OCI-LY7 (cell line): ENCODE results near the gene KRTAP5-6.

Experiments used
- EZH2phosphoT487 ChIP-seq: fragments of 200-600 bp; sonication (generic); IDR thresholded peaks from 2 replicates; pipeline ENCODE4 v1.6.1; 2018; ENCODE audit warnings: low read depth, borderline replicate concordance, mild to moderate bottlenecking, mixed run types, antibody characterized with exemption, low read length, moderate library complexity, mixed read lengths
- TF ChIP-seq, protein P1 (sequence below): fragments of 200-600 bp; sonication (generic); conservative IDR thresholded peaks from 2 replicates; pipeline ENCODE4 v1.5.1; 2014; ENCODE audit warnings: mild to moderate bottlenecking, antibody characterized with exemption, low read length, moderate library complexity, mixed read lengths

DNA sequence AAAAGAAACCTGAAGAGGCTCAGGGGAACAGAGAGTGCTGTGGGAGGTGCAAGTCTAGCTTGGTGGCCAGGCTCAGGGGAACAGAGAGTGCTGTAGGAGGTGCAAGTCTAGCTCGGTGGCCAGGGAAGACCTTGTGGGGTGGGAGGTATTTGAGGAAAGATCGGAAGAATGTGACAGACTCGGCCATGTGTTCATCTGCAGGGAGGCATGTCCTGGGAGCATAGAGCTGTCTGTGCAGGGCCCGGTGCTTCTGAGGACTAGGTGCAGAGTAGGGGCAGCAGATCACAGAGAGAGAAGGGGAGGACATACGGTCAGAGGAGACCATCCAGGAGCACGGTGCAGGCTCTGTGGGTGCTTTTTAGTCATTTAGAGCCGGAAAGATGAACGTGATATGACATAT lies 42.6 kb downstream of the KRTAP5-6 start:
- TF ChIP-seq, protein P1, sequence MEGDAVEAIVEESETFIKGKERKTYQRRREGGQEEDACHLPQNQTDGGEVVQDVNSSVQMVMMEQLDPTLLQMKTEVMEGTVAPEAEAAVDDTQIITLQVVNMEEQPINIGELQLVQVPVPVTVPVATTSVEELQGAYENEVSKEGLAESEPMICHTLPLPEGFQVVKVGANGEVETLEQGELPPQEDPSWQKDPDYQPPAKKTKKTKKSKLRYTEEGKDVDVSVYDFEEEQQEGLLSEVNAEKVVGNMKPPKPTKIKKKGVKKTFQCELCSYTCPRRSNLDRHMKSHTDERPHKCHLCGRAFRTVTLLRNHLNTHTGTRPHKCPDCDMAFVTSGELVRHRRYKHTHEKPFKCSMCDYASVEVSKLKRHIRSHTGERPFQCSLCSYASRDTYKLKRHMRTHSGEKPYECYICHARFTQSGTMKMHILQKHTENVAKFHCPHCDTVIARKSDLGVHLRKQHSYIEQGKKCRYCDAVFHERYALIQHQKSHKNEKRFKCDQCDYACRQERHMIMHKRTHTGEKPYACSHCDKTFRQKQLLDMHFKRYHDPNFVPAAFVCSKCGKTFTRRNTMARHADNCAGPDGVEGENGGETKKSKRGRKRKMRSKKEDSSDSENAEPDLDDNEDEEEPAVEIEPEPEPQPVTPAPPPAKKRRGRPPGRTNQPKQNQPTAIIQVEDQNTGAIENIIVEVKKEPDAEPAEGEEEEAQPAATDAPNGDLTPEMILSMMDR = no peak
- no peak for TF ChIP-seq EZH2phosphoT487
